GM04504 (cell line): ENCODE measurements around the gene TAC3.
A peak's percentile ranks its signal among the peaks of the same experiment; 100 is the strongest.
"Not testable (repeated sequence)": the region's sequence is repeated elsewhere in the genome, so short reads cannot be mapped to it uniquely, and the experiment has no call there.

Experiments
- DNase-seq: peaks from one replicate; pipeline ENCODE4 v3.0.0-alpha.2; 2012; ENCODE audit warnings: low read depth

TAC3 gene

GRCh38 chr12:57033431-57033830, 17.1 kb upstream of the TAC3 start:
- no peak for DNase-seq

DNA sequence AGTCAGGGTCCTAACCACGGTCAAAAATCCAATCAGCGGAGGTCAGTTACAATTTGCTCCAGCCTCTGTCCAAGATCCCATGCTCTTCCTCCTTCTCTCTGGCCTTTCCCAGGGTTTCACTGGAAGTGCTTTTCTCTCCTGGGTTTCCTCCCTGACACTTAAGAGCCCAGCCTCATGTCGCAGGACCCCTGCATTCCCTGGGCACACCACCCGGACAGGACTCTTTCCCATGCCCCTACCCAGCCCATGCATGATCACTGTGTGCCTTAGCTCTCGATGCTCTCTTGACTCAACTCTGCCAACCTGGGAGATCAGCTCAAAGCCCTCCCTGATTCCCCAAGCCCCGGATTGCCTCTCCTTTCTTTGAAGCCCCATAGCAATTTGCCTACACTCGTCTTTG, 15.5 kb upstream of the TAC3 start:
- no peak for DNase-seq

GRCh38 chr12:57031138-57031725, 14.9 kb upstream of the TAC3 start:
- DNase-seq: no peak

DNA sequence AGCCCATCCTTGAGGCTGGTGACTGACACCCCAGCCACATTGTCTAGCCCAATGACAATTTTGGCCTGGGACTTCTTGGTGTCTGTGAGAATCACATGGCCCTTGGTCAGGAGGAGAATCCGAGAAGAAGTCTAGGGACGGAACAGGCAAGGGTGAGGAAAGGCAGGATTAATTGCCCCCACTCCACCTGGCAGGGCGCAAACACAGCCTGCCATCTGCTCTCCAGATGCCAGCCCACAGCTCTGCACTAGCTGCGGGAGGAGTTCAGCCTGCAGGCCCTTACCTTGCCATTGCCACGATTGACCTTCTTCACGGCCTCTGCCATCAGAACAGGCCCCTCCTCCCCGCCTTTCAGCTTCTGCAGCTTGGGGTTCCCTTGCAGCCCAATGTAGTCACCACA, 13.1 kb upstream of the TAC3 start:
- no peak for DNase-seq

GRCh38 chr12:57027805-57028153, 11.4 kb upstream of the TAC3 start:
- DNase-seq: no peak

DNA sequence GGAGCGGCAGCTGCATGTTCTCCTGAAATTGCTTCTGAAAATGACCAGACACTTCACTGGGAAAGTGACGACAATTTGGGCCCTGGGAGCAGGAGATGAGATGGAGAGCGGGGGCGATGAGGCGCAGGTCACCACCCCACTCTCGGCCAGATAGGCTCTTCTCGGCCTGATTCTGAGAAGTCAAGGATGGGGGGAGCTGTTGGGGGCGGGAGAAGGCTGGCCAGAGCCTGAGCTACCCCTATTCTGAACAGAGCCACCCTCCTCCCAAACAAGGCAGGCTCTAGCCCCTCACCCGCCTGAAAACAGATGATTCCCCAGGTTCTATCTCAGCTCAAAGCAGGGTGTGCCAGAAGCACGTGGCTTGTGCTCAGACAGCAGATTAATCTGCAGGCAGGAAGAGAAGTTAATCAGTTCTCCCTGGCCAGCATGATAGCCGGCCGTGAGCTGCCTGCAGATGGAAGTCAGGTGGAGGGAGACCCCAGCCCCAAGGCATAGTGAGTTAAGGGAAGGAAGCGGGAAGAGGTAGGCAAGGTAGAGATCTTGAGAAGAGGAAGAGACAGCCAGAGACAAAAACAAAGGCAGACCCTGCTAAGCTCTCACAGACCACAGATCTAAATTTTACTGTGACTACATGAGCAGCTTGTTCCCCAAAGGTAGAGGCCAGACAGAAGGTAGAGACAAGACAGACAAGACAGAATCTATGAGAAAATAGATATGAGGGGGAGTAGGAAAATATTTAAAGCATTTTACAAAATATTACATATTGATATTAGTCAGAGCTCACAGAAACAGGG, 10.9 kb upstream of the TAC3 start:
- DNase-seq: no peak

- no peak for DNase-seq
Measured at GRCh38 chr12:57025196-57025595, 8.9 kb upstream of the TAC3 start.

- DNase-seq: not testable (repeated sequence)
Measured at GRCh38 chr12:57022324-57022723, 6.0 kb upstream of the TAC3 start.

GRCh38 chr12:57019983-57020719, 3.8 kb upstream of the TAC3 start:
- DNase-seq: no peak

GRCh38 chr12:57018906-57019305, 2.6 kb upstream of the TAC3 start:
- no peak for DNase-seq

GRCh38 chr12:57018353-57018752, 2.0 kb upstream of the TAC3 start:
- not testable (repeated sequence) for DNase-seq

GRCh38 chr12:57012600-57013465, 3.5 kb downstream of the TAC3 start:
- DNase-seq: no peak

GRCh38 chr12:57011438-57012424, 4.6 kb downstream of the TAC3 start:
- DNase-seq: no peak

- DNase-seq: no peak
Measured at GRCh38 chr12:57010627-57011247, 5.6 kb downstream of the TAC3 start.

- DNase-seq: no peak
Measured at GRCh38 chr12:57009949-57010626, 6.2 kb downstream of the TAC3 start.

- peak; percentile 48 for DNase-seq
Measured at GRCh38 chr12:57008178-57008577, 8.2 kb downstream of the TAC3 start.

- DNase-seq: no peak
Measured at GRCh38 chr12:57006809-57007475, 9.4 kb downstream of the TAC3 start.

DNA sequence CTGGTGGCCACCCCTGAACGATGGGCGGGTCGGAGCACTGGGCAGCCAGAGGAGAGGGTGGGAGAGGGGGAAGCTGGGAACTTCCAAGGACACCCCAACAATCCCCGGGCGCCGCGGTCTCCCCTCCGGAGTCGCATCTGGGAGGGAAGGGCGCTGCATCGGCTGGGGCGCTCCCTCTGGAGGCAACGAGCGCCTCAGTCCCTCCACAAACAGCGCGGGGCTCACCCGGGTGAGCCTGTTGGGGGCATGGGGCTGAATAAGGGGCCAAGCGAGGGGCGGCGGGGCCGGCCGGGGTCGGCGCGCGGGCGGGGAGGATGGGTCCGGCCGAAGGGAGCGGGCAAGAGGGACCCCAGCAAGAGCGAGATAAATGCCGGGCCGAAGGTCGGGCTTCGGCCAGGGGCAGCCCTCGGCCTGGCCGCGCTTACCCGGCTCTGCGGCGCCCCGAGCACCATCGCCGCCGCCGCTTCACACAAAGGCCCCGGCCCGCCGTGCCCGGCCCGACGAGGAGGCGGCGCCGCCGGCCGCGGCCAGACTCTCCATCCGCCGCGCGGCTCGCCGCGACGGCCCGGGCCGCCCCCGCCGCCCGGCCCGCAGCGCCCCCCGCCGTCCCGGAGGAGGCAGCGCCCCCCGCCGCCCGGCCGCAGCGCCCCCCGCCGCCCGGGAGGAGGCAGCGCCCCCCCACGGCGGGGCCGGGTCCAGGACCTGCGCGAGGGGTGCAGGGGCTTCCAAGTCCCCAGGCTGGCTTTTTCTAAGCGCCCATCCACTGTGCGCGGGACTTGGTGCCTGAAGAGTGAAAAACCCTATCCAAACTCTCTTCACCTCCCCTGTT, 10.1 kb downstream of the TAC3 start, which contains the start of gene ZBTB39:
Gene ZBTB39 (minus strand): TSS at position 567 of the 829 bp plus-strand sequence. CDS start 1,629 bp downstream, outside the sequence.
- no peak for DNase-seq
